Adrenal gland (tissue), 12 donors: Measurements from ENCODE around the gene MRPS27. TPM values are rescaled to one million over a fixed set of nuclear protein-coding genes. Genes with fewer than 3 reads are reported as not detected.

Experiments
- DNase-seq, 7 donors: peaks; one replicate each; pipeline ENCODE4 v3.0.0-alpha.2; 2019 to 2020
- H3K27ac ChIP-seq, 5 donors: fragments of 200-600 bp; sonication (generic) in 4 of 5; 1 replicate in 3 of 5; 2 replicates in 2 of 5; pipeline versions ENCODE4 v1.5.1 to v1.8.0; 2016 to 2020; ENCODE audit warnings: mild to moderate bottlenecking in 1 of 5
- H3K27me3 ChIP-seq: fragments of 200-600 bp; 2 replicates; pipeline ENCODE4 v1.8.0; 2021
- H3K36me3 ChIP-seq, 2 donors: fragments of 200-600 bp; replicated peaks in 1 of 2; 1 replicate in 1 of 2; 2 replicates in 1 of 2; pipeline versions ENCODE4 v1.5.1 to v1.8.0; 2018 to 2022
- H3K4me1 ChIP-seq, 2 donors: fragments of 200-600 bp; replicated peaks in 1 of 2; 1 replicate in 1 of 2; 2 replicates in 1 of 2; pipeline versions ENCODE4 v1.5.1 to v1.8.0; 2018 to 2021
- H3K4me3 ChIP-seq, 4 donors: fragments of 200-600 bp; sonication (generic) in 3 of 4; one replicate each; pipeline ENCODE4 v1.5.1; 2016 to 2018
- H3K9me3 ChIP-seq, 3 donors: fragments of 200-600 bp; sonication (generic) in 1 of 3; replicated peaks in 1 of 3; 1 replicate in 2 of 3; 2 replicates in 1 of 3; pipeline versions ENCODE4 v1.5.1 to v1.8.0; 2016 to 2021
- POLR2A ChIP-seq, 2 donors: fragments of 450-650 bp; IDR thresholded peaks; one replicate each; pipeline ENCODE4 v1.6.1; 2017; ENCODE audit warnings: antibody characterized with exemption in 2 of 2, mild to moderate bottlenecking in 2 of 2, moderate library complexity in 1 of 2
- WGBS, 4 donors: extraction: QIAGEN DNeasy Blood & Tissue Kit in 2 of 4; methylation state at CpG; one replicate each; pipeline versions ENCODE4 v1.1.5 to v1.1.7; 2013 to 2017; 5-methylcytosine and 5-hydroxymethylcytosine counted together
- intact Hi-C, 2 donors: fragments of 100-400 bp; cut with DNase I; formaldehyde crosslinking; loops; one replicate each; pipeline versions ENCODE4 v1.14.1 to v1.15.0; 2022 to 2023
- polyA plus RNA-seq, 3 donors: library from polyadenylated mRNA; stranded (reverse); fragments of 200-250 nt in 2 of 3; fragments of 350-450 nt in 1 of 3; fragmentation: Illumina TruSeq in 1 of 3; extraction: RNeasy Lipid Tissue Mini Kit (QIAGEN cat#74804) in 1 of 3; gene quantifications; one replicate each; pipeline ENCODE4 v1.2.3, GENCODE V29; 2013 to 2014
- total RNA-seq, 9 donors: library from RNA; depleted of rRNA in 4 of 9; stranded (reverse); fragments of >200 nt in 4 of 9; fragments of 120-200 nt in 1 of 9; fragmentation: NEBNext Ultra II Directional in 1 of 9; extraction: Animal tissue kit (Norgen Biotek cat#: 25700) in 1 of 9; gene quantifications; one replicate each; pipeline versions ENCODE4 v1.1.0 to v1.2.4, GENCODE V29; 2013 to 2023
- TF ChIP-seq, protein P1 (sequence below), 6 experiments: fragments of 450-650 bp in 4 of 6; fragments of 200-600 bp in 2 of 6; sonication (generic) in 1 of 6; IDR thresholded peaks; 1 replicate in 5 of 6; 2 replicates in 1 of 6; pipeline versions ENCODE4 v1.5.1 to v1.8.0; 2016 to 2021; ENCODE audit warnings: antibody characterized with exemption in 6 of 6, mild to moderate bottlenecking in 2 of 6, moderate library complexity in 1 of 6
- donor health status: healthy with polysubstance abuse.
- donor health status: Bipolar disorder and iron deficiency.
- donor health status: DM: yes; HTN: yes; CAD: no.
- donor health status: DM: no; HTN: no; CAD: no.
- donor health status: DM: no; HTN: no; CAD: no.
- donor health status: DM: yes; HTN: yes; CAD: no.

Gene MRPS27
- total and polyA plus RNA-seq, 12 donors, result 20.8 to 92.8 (median 67.3) TPM

DNA sequence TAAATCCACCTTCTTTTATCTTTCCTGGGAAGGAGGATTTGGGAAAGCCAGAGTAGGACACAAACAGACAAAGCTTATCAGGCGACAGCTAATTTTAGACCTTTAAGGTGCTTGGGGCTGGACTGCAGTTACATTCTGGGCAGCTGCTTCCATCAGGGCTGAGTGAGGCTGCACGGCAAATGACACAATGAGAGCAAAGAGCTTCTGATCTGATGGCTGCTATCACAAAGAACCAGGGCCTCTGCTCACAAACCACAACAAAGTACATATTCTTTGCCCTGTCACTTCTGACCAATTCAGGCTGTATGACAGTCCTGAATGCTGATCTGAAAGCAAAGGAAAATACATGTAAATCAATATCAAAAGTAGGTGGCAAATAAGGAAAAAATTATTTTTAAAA lies 93.1 kb downstream of the MRPS27 start:
- peaks cover 0 to 9% of the 10 kb centered on the region in 2 donors for H3K4me1 ChIP-seq
- H3K9me3 ChIP-seq, result no peaks in the 10 kb centered on the region
- H3K4me3 ChIP-seq, result no peak overlapping the region
- 64 to 91% (median 86%) methylated on average over 2 of the region's 2 CpGs for WGBS, 4 donors
- H3K27ac ChIP-seq, result no peak overlapping the region
- no peak for TF ChIP-seq POLR2A (IDR thresholded peaks at IDR 0.05)
- no peak for DNase-seq
- no peaks in the 10 kb centered on the region for H3K27me3 ChIP-seq
- intact Hi-C loops, result no loop called here
- peaks cover 0 to 23% of the 10 kb centered on the region in 2 donors for H3K36me3 ChIP-seq

DNA sequence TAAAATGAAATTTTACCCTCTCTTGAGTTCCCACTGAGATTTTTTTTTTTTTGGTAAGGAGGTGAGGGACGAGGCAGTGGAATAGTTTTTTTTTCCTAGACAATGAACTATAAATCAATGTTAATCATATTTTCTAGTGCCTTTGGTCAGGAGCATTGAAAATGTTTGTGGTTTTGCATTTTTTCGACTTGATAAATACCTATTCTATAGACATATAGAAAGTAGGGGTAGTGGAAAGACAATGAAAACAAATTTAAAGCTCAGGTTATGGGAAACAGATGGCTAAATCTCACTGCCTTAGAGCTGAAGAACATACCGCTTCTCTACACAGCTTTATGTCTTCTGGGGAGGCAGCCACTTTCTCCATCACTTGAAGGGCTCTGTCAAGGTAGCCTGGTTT lies 94.3 kb downstream of the MRPS27 start:
- peaks cover 0 to 9% of the 10 kb centered on the region in 2 donors for H3K4me1 ChIP-seq
- H3K9me3 ChIP-seq, result no peaks in the 10 kb centered on the region
- intact Hi-C loops, result no loop called here
- H3K27me3 ChIP-seq, result no peaks in the 10 kb centered on the region
- no peak for DNase-seq
- no peak overlapping the region for H3K4me3 ChIP-seq
- TF ChIP-seq, protein P1, sequence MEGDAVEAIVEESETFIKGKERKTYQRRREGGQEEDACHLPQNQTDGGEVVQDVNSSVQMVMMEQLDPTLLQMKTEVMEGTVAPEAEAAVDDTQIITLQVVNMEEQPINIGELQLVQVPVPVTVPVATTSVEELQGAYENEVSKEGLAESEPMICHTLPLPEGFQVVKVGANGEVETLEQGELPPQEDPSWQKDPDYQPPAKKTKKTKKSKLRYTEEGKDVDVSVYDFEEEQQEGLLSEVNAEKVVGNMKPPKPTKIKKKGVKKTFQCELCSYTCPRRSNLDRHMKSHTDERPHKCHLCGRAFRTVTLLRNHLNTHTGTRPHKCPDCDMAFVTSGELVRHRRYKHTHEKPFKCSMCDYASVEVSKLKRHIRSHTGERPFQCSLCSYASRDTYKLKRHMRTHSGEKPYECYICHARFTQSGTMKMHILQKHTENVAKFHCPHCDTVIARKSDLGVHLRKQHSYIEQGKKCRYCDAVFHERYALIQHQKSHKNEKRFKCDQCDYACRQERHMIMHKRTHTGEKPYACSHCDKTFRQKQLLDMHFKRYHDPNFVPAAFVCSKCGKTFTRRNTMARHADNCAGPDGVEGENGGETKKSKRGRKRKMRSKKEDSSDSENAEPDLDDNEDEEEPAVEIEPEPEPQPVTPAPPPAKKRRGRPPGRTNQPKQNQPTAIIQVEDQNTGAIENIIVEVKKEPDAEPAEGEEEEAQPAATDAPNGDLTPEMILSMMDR (IDR thresholded peaks at IDR 0.05), result no peak
- TF ChIP-seq POLR2A (IDR thresholded peaks at IDR 0.05), result no peak
- H3K27ac ChIP-seq, result no peak overlapping the region
- peaks cover 0 to 35% of the 10 kb centered on the region in 2 donors for H3K36me3 ChIP-seq
- 94 to 97% (median 96%) methylated on average over 3 of the region's 3 CpGs for WGBS, 4 donors

DNA sequence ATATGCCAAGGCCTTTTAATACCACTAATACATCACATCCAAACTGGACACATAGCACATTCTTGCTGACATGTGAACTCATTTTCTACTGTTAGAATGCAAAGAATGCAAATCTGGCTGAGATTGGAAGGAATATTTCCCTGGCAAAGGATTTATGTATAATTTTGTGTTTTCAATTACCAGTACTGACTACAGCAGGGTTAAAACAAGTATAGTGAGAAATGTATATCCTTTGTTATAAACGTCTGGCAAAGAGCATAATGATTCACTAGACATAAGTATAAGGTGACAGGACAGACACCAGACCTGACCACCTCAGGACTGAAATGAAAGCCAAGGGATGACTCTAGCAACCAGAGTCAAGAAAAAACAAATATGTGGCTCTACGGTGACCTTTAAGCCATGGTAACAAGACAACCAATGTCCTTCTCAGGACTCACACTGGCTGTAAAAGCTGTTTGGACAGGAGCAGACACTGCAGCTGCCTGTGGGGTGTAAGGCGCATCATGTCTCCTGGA lies 95.0 kb downstream of the MRPS27 start:
- H3K4me3 ChIP-seq, result no peak overlapping the region
- H3K4me1 ChIP-seq, result peaks cover 0 to 9% of the 10 kb centered on the region in 2 donors
- intact Hi-C loops, result no loop called here
- 67 to 88% (median 74%) methylated on average over 2 to 3 of the region's 3 CpGs for WGBS, 4 donors
- TF ChIP-seq POLR2A (IDR thresholded peaks at IDR 0.05), result no peak
- TF ChIP-seq, protein P1 (IDR thresholded peaks at IDR 0.05), result no peak
- no peaks in the 10 kb centered on the region for H3K9me3 ChIP-seq
- no peaks in the 10 kb centered on the region for H3K27me3 ChIP-seq
- peaks cover 0 to 43% of the 10 kb centered on the region in 2 donors for H3K36me3 ChIP-seq
- DNase-seq, result no peak
- peak overlapping the region in 1 of 5 donors; percentile 44 for H3K27ac ChIP-seq

DNA sequence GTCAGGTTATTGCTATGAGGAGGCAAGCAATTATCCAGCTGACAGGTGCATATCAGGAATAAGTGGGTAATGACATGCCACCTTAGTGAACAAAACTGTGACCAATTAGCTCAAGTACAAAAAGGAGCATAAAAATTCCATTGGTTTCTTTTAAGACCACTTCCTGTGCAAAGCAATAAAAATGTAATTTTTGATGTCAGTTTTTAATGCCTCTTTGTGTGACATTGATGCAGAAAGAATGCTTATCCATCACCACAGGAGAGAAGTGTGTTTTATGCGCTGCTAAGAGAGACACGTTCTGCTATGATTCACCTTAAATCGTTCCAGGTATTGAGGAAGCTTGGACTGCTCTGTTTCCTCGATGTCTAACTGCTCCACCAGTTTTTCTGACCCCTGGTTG lies 96.7 kb downstream of the MRPS27 start:
- Histone ChIP-seq H3K27ac (no peak overlapping the region), H3K9me3 (no peaks in the 10 kb centered on the region), H3K4me1 (peaks cover 0 to 9% of the 10 kb centered on the region in 2 donors), H3K36me3 (peaks cover 0 to 58% of the 10 kb centered on the region in 2 donors), H3K27me3 (no peaks in the 10 kb centered on the region), H3K4me3 (no peak overlapping the region)
- intact Hi-C loops, result no loop called here
- DNase-seq, result no peak
- 94 to 96% (median 94%) methylated on average over 4 of the region's 4 CpGs for WGBS, 4 donors
- TF ChIP-seq, protein P1 (IDR thresholded peaks at IDR 0.05), result no peak
- no peak for TF ChIP-seq POLR2A (IDR thresholded peaks at IDR 0.05)

DNA sequence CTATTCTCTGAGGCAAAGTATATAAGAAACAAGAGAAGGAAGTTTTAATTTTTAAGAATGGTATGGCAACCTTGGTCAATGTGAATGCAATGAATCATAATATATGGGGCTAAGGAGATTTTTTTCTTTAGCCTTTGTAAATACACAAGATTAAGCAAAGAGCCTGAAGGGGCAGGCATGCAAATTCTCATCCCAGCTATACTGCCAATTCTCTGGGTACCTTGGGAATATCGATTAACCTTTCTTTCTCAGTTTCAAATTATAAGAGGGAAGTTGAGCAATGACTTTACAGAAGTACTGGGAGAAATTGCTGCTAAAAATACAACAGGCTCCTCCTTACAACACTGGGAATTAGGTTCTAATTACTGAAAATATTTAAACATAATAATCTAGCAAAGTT lies 97.5 kb downstream of the MRPS27 start:
- intact Hi-C loops, result no loop called here
- H3K9me3 ChIP-seq, result no peaks in the 10 kb centered on the region
- H3K36me3 ChIP-seq, result peaks cover 0 to 65% of the 10 kb centered on the region in 2 donors
- no peak overlapping the region for H3K4me3 ChIP-seq
- peaks cover 0 to 9% of the 10 kb centered on the region in 2 donors for H3K4me1 ChIP-seq
- no peak overlapping the region for H3K27ac ChIP-seq
- WGBS, 4 donors, result 89 to 96% (median 90%) methylated on average over 1 of the region's 1 CpG
- no peaks in the 10 kb centered on the region for H3K27me3 ChIP-seq
- no peak for DNase-seq
- TF ChIP-seq, protein P1 (IDR thresholded peaks at IDR 0.05), result no peak
- no peak for TF ChIP-seq POLR2A (IDR thresholded peaks at IDR 0.05)
